Peyer's patch (tissue), 4 donors: ENCODE data around the gene SRD5A1. TPM values are rescaled to one million over a fixed set of nuclear protein-coding genes. Genes with fewer than 3 reads are reported as not detected.

ENCODE experiments used
- DNase-seq, 3 donors: peaks; one replicate each; pipeline ENCODE4 v3.0.0-alpha.2; 2017 to 2019
- H3K27ac ChIP-seq, 4 donors: fragments of 200-600 bp; sonication (generic); one replicate each; pipeline ENCODE4 v1.5.1; 2016 to 2019
- H3K27me3 ChIP-seq, 2 donors: fragments of 200-600 bp; sonication (generic); one replicate each; pipeline ENCODE4 v1.5.1; 2019
- H3K36me3 ChIP-seq, 3 donors: fragments of 200-600 bp; sonication (generic); one replicate each; pipeline ENCODE4 v1.5.1; 2016 to 2019
- H3K4me1 ChIP-seq, 4 donors: fragments of 200-600 bp; sonication (generic); one replicate each; pipeline ENCODE4 v1.5.1; 2016 to 2019
- H3K4me3 ChIP-seq, 4 donors: fragments of 200-600 bp; sonication (generic); 1 replicate in 3 of 4; 2 replicates in 1 of 4; pipeline ENCODE4 v1.5.1; 2016 to 2019; ENCODE audit warnings: mild to moderate bottlenecking in 1 of 4
- H3K9me3 ChIP-seq, 4 donors: fragments of 200-600 bp; sonication (generic); one replicate each; pipeline ENCODE4 v1.5.1; 2016 to 2019; ENCODE audit warnings: mild to moderate bottlenecking in 1 of 4
- POLR2A ChIP-seq, 2 donors: fragments of 450-650 bp; IDR thresholded peaks; one replicate each; pipeline ENCODE4 v1.5.1; 2017; ENCODE audit warnings: antibody characterized with exemption in 2 of 2, mild to moderate bottlenecking in 2 of 2, moderate library complexity in 2 of 2
- total RNA-seq, 4 donors: library from RNA; depleted of rRNA; stranded (reverse); fragments of >200 nt; gene quantifications; one replicate each; pipeline ENCODE4 v1.1.0, GENCODE V29; 2016
- TF ChIP-seq, protein P1 (sequence below), 6 experiments: fragments of 450-650 bp in 4 of 6; fragments of 200-600 bp in 2 of 6; sonication (generic) in 1 of 6; IDR thresholded peaks; one replicate each; pipeline ENCODE4 v1.5.1; 2017 to 2019; ENCODE audit warnings: antibody characterized with exemption in 6 of 6, mild to moderate bottlenecking in 3 of 6, moderate library complexity in 1 of 6

SRD5A1 gene
- total RNA-seq, 4 donors from 2014 or later = 5.8 to 16.9 (median 13.1) TPM

DNA sequence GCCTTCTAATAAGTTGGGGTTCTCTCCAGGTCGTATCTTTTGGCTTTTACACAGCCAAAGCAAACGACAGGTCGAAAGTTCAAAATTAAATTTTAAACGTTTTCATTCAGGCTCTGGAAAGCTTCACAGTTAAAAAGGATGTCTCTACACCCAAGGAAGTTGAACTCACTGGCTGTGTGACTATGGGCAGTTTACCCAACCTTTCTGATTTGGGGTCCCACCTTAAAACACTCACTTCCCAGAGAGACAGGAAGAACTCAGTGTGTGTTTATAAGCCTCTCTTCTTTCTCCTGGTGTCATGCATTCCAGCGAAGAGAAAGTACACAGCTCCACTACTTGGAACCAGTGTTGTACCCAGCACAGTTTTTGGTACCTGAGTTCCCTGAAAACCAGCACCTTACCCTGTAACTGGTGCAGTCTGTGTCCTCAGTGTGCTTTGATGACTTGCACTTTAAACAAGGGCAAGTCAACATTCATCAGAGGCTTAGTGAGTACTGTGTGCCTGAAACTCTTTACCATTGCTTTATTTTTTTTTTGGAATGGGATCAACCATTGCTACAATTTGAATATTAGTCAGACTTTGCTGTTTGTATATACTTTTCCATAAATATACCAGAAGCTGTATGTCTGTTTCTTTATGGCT is 1.7 kb downstream of the SRD5A1 start:
- H3K4me1 ChIP-seq = peaks cover 0 to 25% (median 3%) of the 10 kb centered on the region in 4 donors

DNA sequence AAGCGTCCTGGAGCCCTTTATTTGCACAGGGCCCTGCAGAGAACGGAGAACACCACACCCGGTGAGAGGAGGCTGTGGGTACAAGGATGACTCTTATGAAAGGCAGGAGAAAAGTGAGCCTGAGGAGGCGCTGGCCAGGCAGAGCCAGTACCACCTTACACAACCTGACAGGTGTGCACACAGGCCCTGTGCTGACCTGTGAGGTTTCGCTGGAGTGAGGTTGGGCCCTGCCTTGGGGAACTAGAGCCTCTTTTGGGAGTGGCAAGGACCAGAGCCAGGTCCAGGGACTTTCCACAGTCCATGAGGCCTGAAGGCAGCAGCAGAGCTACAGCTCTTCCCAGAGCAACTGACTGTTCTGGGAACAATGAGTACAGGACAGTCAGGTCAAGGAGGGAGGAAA is 3.1 kb downstream of the SRD5A1 start:
- Histone ChIP-seq H3K27me3 (no peaks in the 10 kb centered on the region), H3K36me3 (peaks cover 0 to 3% (median 0%) of the 10 kb centered on the region in 3 donors), H3K9me3 (no peaks in the 10 kb centered on the region), H3K27ac (no peak overlapping the region), H3K4me3 (no peak overlapping the region), H3K4me1 (peaks cover 0 to 20% (median 3%) of the 10 kb centered on the region in 4 donors)
- DNase-seq = no peak
- TF ChIP-seq, protein P1, sequence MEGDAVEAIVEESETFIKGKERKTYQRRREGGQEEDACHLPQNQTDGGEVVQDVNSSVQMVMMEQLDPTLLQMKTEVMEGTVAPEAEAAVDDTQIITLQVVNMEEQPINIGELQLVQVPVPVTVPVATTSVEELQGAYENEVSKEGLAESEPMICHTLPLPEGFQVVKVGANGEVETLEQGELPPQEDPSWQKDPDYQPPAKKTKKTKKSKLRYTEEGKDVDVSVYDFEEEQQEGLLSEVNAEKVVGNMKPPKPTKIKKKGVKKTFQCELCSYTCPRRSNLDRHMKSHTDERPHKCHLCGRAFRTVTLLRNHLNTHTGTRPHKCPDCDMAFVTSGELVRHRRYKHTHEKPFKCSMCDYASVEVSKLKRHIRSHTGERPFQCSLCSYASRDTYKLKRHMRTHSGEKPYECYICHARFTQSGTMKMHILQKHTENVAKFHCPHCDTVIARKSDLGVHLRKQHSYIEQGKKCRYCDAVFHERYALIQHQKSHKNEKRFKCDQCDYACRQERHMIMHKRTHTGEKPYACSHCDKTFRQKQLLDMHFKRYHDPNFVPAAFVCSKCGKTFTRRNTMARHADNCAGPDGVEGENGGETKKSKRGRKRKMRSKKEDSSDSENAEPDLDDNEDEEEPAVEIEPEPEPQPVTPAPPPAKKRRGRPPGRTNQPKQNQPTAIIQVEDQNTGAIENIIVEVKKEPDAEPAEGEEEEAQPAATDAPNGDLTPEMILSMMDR (IDR thresholded peaks at IDR 0.05) = no peak
- TF ChIP-seq POLR2A (IDR thresholded peaks at IDR 0.05) = no peak

More for the DNA sequence above, 1.7 kb downstream of the SRD5A1 start:
- Histone ChIP-seq H3K27ac (no peak overlapping the region), H3K27me3 (no peaks in the 10 kb centered on the region), H3K4me3 (no peak overlapping the region), H3K9me3 (no peaks in the 10 kb centered on the region), H3K36me3 (peaks cover 0 to 16% (median 0%) of the 10 kb centered on the region in 3 donors)
- TF ChIP-seq POLR2A (IDR thresholded peaks at IDR 0.05) = no peak
- TF ChIP-seq, protein P1 (IDR thresholded peaks at IDR 0.05) = no peak
- no peak for DNase-seq

DNA sequence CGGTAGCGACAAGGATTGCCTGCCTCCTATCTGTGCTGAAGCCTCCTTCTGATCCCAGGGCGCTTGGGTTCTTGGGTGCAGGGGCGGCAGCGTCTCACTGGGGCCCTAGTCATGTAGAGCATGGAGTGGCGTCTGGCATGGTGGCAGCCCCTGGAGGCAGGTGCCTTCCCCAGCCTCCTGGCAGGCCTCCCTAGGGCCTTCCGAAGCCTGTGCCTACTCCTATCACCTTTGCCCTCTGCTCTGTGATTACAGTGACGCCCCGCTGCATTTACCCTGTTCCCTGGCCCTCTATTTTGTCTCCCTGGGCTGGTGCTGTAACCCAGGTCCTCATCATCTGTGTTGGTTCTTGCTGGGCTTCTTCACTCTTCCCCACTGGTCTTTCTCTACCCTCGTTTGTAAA is 3.8 kb downstream of the SRD5A1 start:
- TF ChIP-seq, protein P1 (IDR thresholded peaks at IDR 0.05) = no peak
- TF ChIP-seq POLR2A (IDR thresholded peaks at IDR 0.05) = no peak
- Histone ChIP-seq H3K4me3 (no peak overlapping the region), H3K27ac (no peak overlapping the region), H3K27me3 (no peaks in the 10 kb centered on the region), H3K9me3 (no peaks in the 10 kb centered on the region), H3K4me1 (peaks cover 0 to 13% (median under 1%) of the 10 kb centered on the region in 4 donors), H3K36me3 (no peaks in the 10 kb centered on the region)
- DNase-seq = no peak

DNA sequence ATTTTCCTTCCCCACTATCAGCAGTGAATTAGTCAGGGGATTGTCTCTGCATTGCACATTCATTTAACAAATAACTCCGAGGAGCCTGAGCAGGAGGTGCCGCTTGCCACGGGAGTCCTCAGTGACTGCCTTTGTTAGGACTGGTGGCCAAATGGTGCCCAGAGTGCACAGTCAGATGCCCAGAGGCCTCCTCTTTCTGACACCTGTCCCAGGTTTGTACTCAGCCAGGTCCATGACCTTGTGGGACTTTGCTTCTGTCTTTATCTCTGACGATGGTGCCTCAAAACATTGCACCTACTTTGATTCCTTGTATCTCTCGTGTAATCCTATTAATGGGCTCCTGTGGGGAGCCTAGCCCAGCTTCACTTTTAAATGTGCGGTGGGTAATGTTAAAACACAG is 4.3 kb downstream of the SRD5A1 start:
- H3K9me3 ChIP-seq = no peaks in the 10 kb centered on the region
- no peak overlapping the region for H3K4me3 ChIP-seq
- no peaks in the 10 kb centered on the region for H3K27me3 ChIP-seq
- H3K36me3 ChIP-seq = no peaks in the 10 kb centered on the region
- peaks cover 0 to 9% (median 0%) of the 10 kb centered on the region in 4 donors for H3K4me1 ChIP-seq
- no peak for TF ChIP-seq POLR2A (IDR thresholded peaks at IDR 0.05)
- TF ChIP-seq, protein P1 (IDR thresholded peaks at IDR 0.05) = no peak
- DNase-seq = no peak
- H3K27ac ChIP-seq = no peak overlapping the region

DNA sequence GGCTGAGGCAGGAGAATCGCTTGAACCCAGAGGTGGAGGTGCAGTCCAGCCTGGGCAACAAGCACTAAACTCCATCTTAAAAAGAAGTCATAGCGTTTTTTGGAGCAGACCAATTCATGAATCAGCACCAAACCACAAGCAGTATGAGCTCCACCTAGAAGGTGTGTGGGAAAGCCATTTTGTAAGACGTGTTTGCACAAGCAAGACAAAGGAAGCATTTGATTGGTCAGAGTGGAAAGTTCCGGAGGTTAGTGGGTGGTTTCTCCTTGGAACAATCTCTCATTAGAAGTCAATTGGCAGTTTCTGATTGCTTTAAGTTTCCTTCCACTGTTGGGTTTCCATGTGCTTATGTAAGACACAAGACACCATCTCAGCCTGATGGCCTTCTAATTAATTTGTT is 5.0 kb downstream of the SRD5A1 start:
- Histone ChIP-seq H3K36me3 (no peaks in the 10 kb centered on the region), H3K4me3 (no peak overlapping the region), H3K4me1 (peaks cover 0 to 9% (median 0%) of the 10 kb centered on the region in 4 donors), H3K9me3 (no peaks in the 10 kb centered on the region), H3K27ac (no peak overlapping the region), H3K27me3 (no peaks in the 10 kb centered on the region)
- TF ChIP-seq POLR2A (IDR thresholded peaks at IDR 0.05) = no peak
- TF ChIP-seq, protein P1 (IDR thresholded peaks at IDR 0.05) = no peak
- no peak for DNase-seq
